Activated T-cell treated with anti-CD3 and anti-CD28 coated beads, Interleukin-2, amount 50 U/mL, for 48 hours (primary cell): ENCODE measurements around the gene OR4F15.

Source experiments
- DNase-seq, 2 experiments: peaks; one replicate each; pipeline ENCODE4 v3.0.0-alpha.2; 2020

OR4F15 gene

DNA sequence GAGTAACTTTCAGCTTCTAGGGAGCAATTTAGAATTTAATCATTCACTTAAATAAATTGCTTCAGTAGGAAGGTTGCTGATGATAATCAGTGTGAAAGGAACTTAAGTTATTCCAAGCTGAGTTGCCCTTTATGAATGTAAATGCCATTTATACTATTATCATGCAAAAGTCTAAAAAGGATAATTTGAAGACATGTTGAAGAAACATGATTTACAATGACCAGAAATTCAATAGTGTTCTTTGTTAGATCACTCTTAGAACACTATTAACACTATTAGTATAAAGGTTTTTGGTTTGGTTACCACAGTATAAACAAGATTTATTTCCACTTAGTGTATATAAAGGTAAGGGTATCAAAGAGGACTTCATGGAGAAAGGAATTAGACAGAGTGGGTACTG lies 7.1 kb upstream of the OR4F15 start:
- DNase-seq = no peak

DNA sequence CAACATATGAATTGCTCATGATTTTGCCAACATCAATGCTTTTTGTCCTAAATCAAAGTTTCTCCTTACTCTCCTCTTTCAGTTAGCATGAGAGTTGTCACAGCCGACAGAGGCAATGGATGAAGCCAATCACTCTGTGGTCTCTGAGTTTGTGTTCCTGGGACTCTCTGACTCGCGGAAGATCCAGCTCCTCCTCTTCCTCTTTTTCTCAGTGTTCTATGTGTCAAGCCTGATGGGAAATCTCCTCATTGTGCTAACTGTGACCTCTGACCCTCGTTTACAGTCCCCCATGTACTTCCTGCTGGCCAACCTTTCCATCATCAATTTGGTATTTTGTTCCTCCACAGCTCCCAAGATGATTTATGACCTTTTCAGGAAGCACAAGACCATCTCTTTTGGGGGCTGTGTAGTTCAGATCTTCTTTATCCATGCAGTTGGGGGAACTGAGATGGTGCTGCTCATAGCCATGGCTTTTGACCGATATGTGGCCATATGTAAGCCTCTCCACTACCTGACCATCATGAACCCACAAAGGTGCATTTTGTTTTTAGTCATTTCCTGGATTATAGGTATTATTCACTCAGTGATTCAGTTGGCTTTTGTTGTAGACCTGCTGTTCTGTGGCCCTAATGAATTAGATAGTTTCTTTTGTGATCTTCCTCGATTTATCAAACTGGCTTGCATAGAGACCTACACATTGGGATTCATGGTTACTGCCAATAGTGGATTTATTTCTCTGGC lies 6.2 kb upstream of the OR4F15 start:
- no peak for DNase-seq

GRCh38 chr15:101807345-101807945 lies 4.6 kb upstream of the OR4F15 start:
- DNase-seq = no peak

DNA sequence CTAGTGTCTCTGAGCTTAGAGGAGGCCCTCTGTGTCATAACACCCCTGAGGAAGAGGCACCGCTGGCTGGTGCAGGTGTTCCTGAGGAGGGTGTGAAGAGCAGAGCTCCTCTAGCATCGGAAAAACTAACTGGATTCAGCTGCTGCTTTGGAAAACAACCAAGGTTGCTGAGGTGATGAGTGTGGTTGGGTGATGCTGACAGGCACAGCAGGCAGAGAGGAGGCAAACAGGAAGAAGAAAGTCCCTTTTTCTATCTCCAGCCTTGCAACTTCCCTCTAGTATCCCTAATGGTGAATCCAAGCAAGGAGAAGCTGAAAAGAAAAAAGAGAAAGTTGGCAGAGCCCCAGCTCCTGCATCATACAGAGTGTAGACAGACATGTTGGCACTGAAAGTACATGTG lies 3.8 kb upstream of the OR4F15 start:
- no peak for DNase-seq

DNA sequence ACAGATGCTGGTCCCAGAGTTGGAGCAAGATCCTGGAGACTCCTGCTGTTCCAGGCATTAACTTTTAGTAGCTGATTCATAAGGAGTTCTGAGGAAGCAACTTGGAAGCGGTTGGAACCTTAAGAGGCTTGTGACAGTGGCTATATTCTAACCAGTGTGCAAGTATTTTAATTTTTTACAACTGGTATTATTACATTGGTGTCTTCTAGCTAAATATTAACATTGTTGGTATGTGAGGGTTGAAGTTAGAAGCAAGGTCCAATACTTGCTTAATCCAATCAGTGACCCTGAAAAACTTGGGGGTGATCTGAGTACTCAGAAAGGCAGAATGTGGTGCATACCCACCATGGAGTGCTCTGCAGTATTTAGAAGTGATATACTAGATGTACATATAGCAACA lies 1.5 kb upstream of the OR4F15 start:
- no peak for DNase-seq

GRCh38 chr15:101810876-101811275 lies 1.1 kb upstream of the OR4F15 start:
- no peak for DNase-seq

DNA sequence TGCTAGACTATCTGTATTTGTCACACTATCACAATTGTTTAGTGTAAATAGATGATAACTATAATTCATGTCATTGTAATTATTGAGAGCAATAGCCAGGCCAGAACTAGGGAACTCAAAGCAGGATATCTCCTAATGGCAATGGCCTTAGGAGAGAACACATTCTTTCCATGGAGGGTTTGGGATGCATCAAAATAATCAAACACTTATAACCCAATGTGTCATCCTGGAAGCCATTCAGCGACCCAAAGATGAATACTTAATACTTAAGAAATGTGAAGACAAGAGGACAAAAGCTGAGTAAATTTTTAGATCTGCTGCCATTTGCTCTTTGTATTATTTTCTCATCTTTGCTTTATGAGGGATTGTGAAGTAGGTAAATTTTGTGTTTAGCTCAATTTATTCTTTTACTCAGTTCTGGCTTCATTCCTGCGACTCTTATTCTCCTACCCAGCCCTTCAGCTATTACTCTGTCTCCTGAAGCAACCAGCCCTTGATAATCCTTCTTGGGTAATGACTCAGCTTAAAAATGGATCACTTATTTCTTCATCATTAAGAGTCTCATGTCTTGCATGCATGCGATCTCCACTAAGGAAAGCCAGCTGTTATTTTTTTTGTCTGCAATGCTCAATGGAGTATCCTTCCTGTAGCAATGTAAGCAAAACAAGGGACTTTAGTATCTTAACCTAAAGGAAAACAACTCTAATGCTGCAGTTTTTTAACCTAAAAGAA lies 2.0 kb downstream of the OR4F15 start:
- no peak for DNase-seq

- no peak for DNase-seq
Observed at GRCh38 chr15:101820781-101821180, 8.8 kb downstream of the OR4F15 start.

GRCh38 chr15:101827257-101827656 lies 15.3 kb downstream of the OR4F15 start:
- no peak for DNase-seq

- no peak for DNase-seq
Observed at GRCh38 chr15:101828774-101829173, 16.8 kb downstream of the OR4F15 start.

DNA sequence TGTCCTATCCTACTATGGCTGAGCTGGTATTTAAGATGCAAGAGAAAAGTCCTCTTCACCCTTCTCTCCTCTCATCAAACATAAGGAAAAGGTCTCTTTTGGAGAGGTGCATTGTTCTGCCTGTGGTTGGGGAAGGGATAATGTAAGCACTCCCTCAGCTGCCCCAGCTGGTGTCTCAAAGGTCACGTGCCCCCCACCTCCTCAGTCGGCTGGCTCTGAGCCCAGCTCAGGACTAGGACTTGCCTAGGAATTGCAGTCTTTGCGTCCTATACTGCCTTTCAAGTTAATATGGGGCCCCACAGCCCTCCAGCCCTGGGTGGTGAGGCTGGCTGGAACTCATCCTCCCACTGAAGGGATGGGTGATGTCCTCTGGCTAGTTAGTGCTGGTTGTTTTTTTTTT lies 29.7 kb downstream of the OR4F15 start:
- DNase-seq = no peak

- no peak for DNase-seq
Observed at GRCh38 chr15:101844916-101845315, 32.9 kb downstream of the OR4F15 start.

DNA sequence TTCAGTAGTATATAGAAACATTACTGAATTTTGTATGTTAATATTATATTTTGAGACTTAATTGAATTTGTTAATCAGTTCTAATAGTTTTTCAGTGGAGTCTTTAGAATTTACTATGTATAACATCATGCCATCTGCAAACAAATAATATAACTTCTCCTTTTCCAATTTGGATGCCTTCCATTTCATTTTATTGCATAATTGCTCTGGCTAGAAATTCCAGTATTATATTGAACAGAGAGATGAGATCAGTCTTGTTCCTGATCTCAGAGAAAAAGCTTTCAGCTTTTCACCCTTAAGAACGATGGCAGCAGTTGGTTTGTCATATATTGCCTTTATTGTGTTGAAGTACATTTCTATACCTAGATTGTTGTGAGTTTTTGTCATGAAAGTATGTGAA lies 40.4 kb downstream of the OR4F15 start:
- DNase-seq = no peak
